Astrocyte of the cerebellum (primary cell): ENCODE data around the gene JPH3.
A peak's percentile ranks its signal among the peaks of the same experiment; 100 is the strongest.

Experiments
- DNase-seq: peaks from one replicate; pipeline ENCODE4 v3.0.0-alpha.2; 2011; ENCODE audit warnings: low read depth
- H3K4me3 ChIP-seq: 2 replicates; pipeline ENCODE4 v1.5.1; 2011; ENCODE audit warnings: mild to moderate bottlenecking, low read depth, low read length, moderate library complexity
- CTCF ChIP-seq: IDR thresholded peaks from 2 replicates; pipeline ENCODE4 v1.5.1; 2012; ENCODE audit warnings: low read length, low read depth, moderate library complexity, mild to moderate bottlenecking; ENCODE audit errors: missing control alignments
- in situ Hi-C: cut with HindIII; loops from 2 replicates; pipeline ENCODE4 v1.10.0; 2017; ENCODE audit warnings: low sequenced_read_pairs

The JPH3 gene

GRCh38 chr16:87647431-87648185 lies 45.3 kb downstream of the JPH3 start:
- no peak for TF ChIP-seq CTCF
- no peak overlapping the region for H3K4me3 ChIP-seq
- in situ Hi-C loops, result no loop called here
- DNase-seq, result no peak

GRCh38 chr16:87648236-87648635 lies 45.9 kb downstream of the JPH3 start:
- no peak for TF ChIP-seq CTCF
- in situ Hi-C loops, result no loop called here
- H3K4me3 ChIP-seq, result no peak overlapping the region
- DNase-seq, result no peak

- in situ Hi-C loops, result no loop called here
- no peak for TF ChIP-seq CTCF
- H3K4me3 ChIP-seq, result no peak overlapping the region
- DNase-seq, result no peak
Observed at GRCh38 chr16:87648698-87649487, 46.6 kb downstream of the JPH3 start.

GRCh38 chr16:87652386-87652785 lies 50.1 kb downstream of the JPH3 start:
- in situ Hi-C loops, result no loop called here
- TF ChIP-seq CTCF, result no peak
- no peak overlapping the region for H3K4me3 ChIP-seq
- DNase-seq, result no peak

- no peak for TF ChIP-seq CTCF
- no peak overlapping the region for H3K4me3 ChIP-seq
- no peak for DNase-seq
- in situ Hi-C loops, result no loop called here
Observed at GRCh38 chr16:87652799-87653198, 50.5 kb downstream of the JPH3 start.

GRCh38 chr16:87653234-87653633 lies 50.9 kb downstream of the JPH3 start:
- in situ Hi-C loops, result no loop called here
- no peak for DNase-seq
- TF ChIP-seq CTCF, result peak; percentile 61
- no peak overlapping the region for H3K4me3 ChIP-seq
